ENCODE results near the gene MSI2. TPM values are rescaled to one million over a fixed set of nuclear protein-coding genes. Genes with fewer than 3 reads are reported as not detected.

The MSI2 gene
- total and polyA plus RNA-seq, 2 donors (not counting 3 experiments of a cell fraction or from before 2014, with no cell fraction given), result 20.9 to 59.3 TPM

GRCh38 chr17:57459286-57459915 lies 203.1 kb downstream of the MSI2 start:
- Histone ChIP-seq H4K20me1 (replicated peaks; ENCODE audit: control insufficient read depth, extremely low read depth, insufficient read depth, low read length) (no peaks in the 10 kb centered on the region), H3K4me1 (ENCODE audit: control insufficient read depth, extremely low read depth, insufficient read depth, low read length) (no peaks in the 10 kb centered on the region), H3K9ac (replicated peaks; ENCODE audit: extremely low read depth, insufficient read depth, low read length) (no peak overlapping the region), H2AFZ (ENCODE audit: low read depth, low read length) (no peak overlapping the region), H3K4me3 (replicated peaks in 1 of 3; ENCODE audit: insufficient read depth in 1 of 3, low read depth in 1 of 3, low read length in 3 of 3) (no peak overlapping the region), H3K9me3 (replicated peaks; ENCODE audit: control insufficient read depth, insufficient read depth, low read length) (no peaks in the 10 kb centered on the region), H3K79me2 (ENCODE audit: control insufficient read depth, insufficient read depth, low read length) (no peaks in the 10 kb centered on the region), H3K9me1 (replicated peaks; ENCODE audit: control insufficient read depth, extremely low read depth, insufficient read depth, low read length) (no peaks in the 10 kb centered on the region), H3K4me2 (ENCODE audit: insufficient read depth, low read length) (no peak overlapping the region), H3K27ac (ENCODE audit: insufficient read depth, low read depth, low read length) (no peak overlapping the region), H3K36me3 (ENCODE audit: control insufficient read depth in 2 of 2, extremely low read depth in 1 of 2, insufficient read depth in 2 of 2, low read length in 2 of 2) (no peaks in the 10 kb centered on the region), H3K27me3 (ENCODE audit: control insufficient read depth in 2 of 2, insufficient read depth in 2 of 2, low read length in 2 of 2) (no peaks in the 10 kb centered on the region)
- intact Hi-C loops (cut with micrococcal nuclease), result no loop called here
- no peak for DNase-seq (ENCODE audit: low read depth, low spot score)
- no peak for FAIRE-seq
- TF ChIP-seq EZH2 (IDR thresholded peaks at IDR 0.05; ENCODE audit: borderline replicate concordance, low read depth, low read length, severe bottlenecking), result no peak
- no peak for TF ChIP-seq FOS (IDR thresholded peaks at IDR 0.05; ENCODE audit: borderline replicate concordance, insufficient read depth, low read length)
- TF ChIP-seq CTCF (IDR thresholded peaks at IDR 0.05; ENCODE audit: extremely low read depth in 1 of 2, insufficient read depth in 1 of 2, low read depth in 1 of 2, low read length in 2 of 2), result no peak
- no peak for TF ChIP-seq GATA2 (IDR thresholded peaks at IDR 0.05; ENCODE audit: insufficient read depth, insufficient read length, low read depth, low read length)
- dilution Hi-C loops (cut with MboI; ENCODE audit: extremely low pct_ligation_motif_present, low sequenced_read_pairs), result no loop called here
- POLR2A ChIA-PET, result no interaction called here
- CTCF ChIA-PET, result interaction anchor here (1.3 to 1.4 kb wide), 2 partner anchors 13 to 217 kb away, joined by 3 to 4 read pairs; no protein-coding TSS in a partner anchor
- no TSS peak for BruUV-seq (replicated peaks)

- Histone ChIP-seq H3K27ac (ENCODE audit: insufficient read depth, low read depth, low read length) (no peak overlapping the region), H4K20me1 (replicated peaks; ENCODE audit: control insufficient read depth, extremely low read depth, insufficient read depth, low read length) (no peaks in the 10 kb centered on the region), H3K9me1 (replicated peaks; ENCODE audit: control insufficient read depth, extremely low read depth, insufficient read depth, low read length) (no peaks in the 10 kb centered on the region), H2AFZ (ENCODE audit: low read depth, low read length) (no peak overlapping the region), H3K4me1 (ENCODE audit: control insufficient read depth, extremely low read depth, insufficient read depth, low read length) (no peaks in the 10 kb centered on the region), H3K79me2 (ENCODE audit: control insufficient read depth, insufficient read depth, low read length) (no peaks in the 10 kb centered on the region), H3K36me3 (ENCODE audit: control insufficient read depth in 2 of 2, extremely low read depth in 1 of 2, insufficient read depth in 2 of 2, low read length in 2 of 2) (no peaks in the 10 kb centered on the region), H3K27me3 (ENCODE audit: control insufficient read depth in 2 of 2, insufficient read depth in 2 of 2, low read length in 2 of 2) (no peaks in the 10 kb centered on the region), H3K9me3 (replicated peaks; ENCODE audit: control insufficient read depth, insufficient read depth, low read length) (no peaks in the 10 kb centered on the region), H3K9ac (replicated peaks; ENCODE audit: extremely low read depth, insufficient read depth, low read length) (no peak overlapping the region), H3K4me3 (replicated peaks in 1 of 3; ENCODE audit: insufficient read depth in 1 of 3, low read depth in 1 of 3, low read length in 3 of 3) (no peak overlapping the region), H3K4me2 (ENCODE audit: insufficient read depth, low read length) (no peak overlapping the region)
- no TSS peak for BruUV-seq (replicated peaks)
- DNase-seq (ENCODE audit: low read depth, low spot score) (no peak), FAIRE-seq (no peak)
- intact Hi-C loops (cut with micrococcal nuclease) (no loop called here), dilution Hi-C loops (cut with MboI; ENCODE audit: extremely low pct_ligation_motif_present, low sequenced_read_pairs) (no loop called here)
- TF ChIP-seq MAX (IDR thresholded peaks at IDR 0.05; ENCODE audit: insufficient read depth, insufficient read length) (no peak), POLR2AphosphoS5 (IDR thresholded peaks at IDR 0.05; ENCODE audit: insufficient read depth, low read depth, low read length) (no peak), MYC (IDR thresholded peaks at IDR 0.05; ENCODE audit: low read depth, low read length) (no peak), JUN (IDR thresholded peaks at IDR 0.05; ENCODE audit: borderline replicate concordance, insufficient read depth, insufficient read length, low read depth) (no peak)
- CTCF ChIA-PET, result interaction anchor here (0.7 to 1.3 kb wide), 3 partner anchors 13 to 218 kb away, joined by 3 to 4 read pairs (median 4); no protein-coding TSS in a partner anchor
- POLR2A ChIA-PET, result no interaction called here
Measured at GRCh38 chr17:57461082-57461481, 204.8 kb downstream of the MSI2 start.

Measured in endothelial cell of umbilical vein (primary cell).